Breast epithelium (tissue), 4 donors: ENCODE results near the gene SPR. TPM values are rescaled to one million over a fixed set of nuclear protein-coding genes. Genes with fewer than 3 reads are reported as not detected.

ENCODE experiments used
- DNase-seq, 2 donors: peaks; one replicate each; pipeline ENCODE4 v3.0.0-alpha.2; 2019; ENCODE audit warnings: low spot score in 2 of 2
- H3K27ac ChIP-seq, 2 donors: fragments of 200-600 bp; sonication (generic) in 1 of 2; one replicate each; pipeline ENCODE4 v1.5.1; 2016 to 2019; ENCODE audit warnings: mild to moderate bottlenecking in 1 of 2
- H3K27me3 ChIP-seq, 2 donors: fragments of 200-600 bp; sonication (generic) in 1 of 2; one replicate each; pipeline versions ENCODE4 v1.5.1 to v1.6.0; 2017 to 2019; ENCODE audit warnings: control low read depth in 1 of 2, mild to moderate bottlenecking in 1 of 2
- H3K36me3 ChIP-seq: fragments of 200-600 bp; one replicate; pipeline ENCODE4 v1.5.1; 2019
- H3K4me1 ChIP-seq, 2 donors: fragments of 200-600 bp; sonication (generic); one replicate each; pipeline ENCODE4 v1.5.1; 2016 to 2019; ENCODE audit warnings: control low read depth in 1 of 2
- H3K4me3 ChIP-seq, 3 donors: fragments of 200-600 bp; sonication (generic); 1 replicate in 2 of 3; 2 replicates in 1 of 3; pipeline ENCODE4 v1.5.1; 2016 to 2019; ENCODE audit warnings: mild to moderate bottlenecking in 3 of 3, moderate library complexity in 2 of 3
- H3K9me3 ChIP-seq, 2 donors: fragments of 200-600 bp; sonication (generic) in 1 of 2; one replicate each; pipeline ENCODE4 v1.5.1; 2016 to 2019; ENCODE audit warnings: control low read depth in 1 of 2
- POLR2A ChIP-seq: fragments of 450-650 bp; IDR thresholded peaks from one replicate; pipeline ENCODE4 v1.6.1; 2016; ENCODE audit warnings: antibody characterized with exemption, mild to moderate bottlenecking, moderate library complexity
- POLR2AphosphoS5 ChIP-seq, 3 donors: sonication (generic); formaldehyde crosslinking; IDR thresholded peaks; one replicate each; pipeline ENCODE4 v1.6.1; 2017; ENCODE audit warnings: antibody characterized with exemption in 3 of 3
- intact Hi-C: fragments of 100-400 bp; cut with DNase I; formaldehyde crosslinking; loops from one replicate; pipeline ENCODE4 v1.15.1; 2023; ENCODE audit warnings: low total_unique reads
- total RNA-seq, 3 donors: library from RNA; depleted of rRNA; stranded (reverse); fragments of >200 nt; gene quantifications; one replicate each; pipeline ENCODE4 v1.1.0, GENCODE V29; 2016
- TF ChIP-seq, protein P1 (sequence below), 3 donors: fragments of 450-650 bp; IDR thresholded peaks; one replicate each; pipeline ENCODE4 v1.5.1; 2016 to 2017; ENCODE audit warnings: antibody characterized with exemption in 3 of 3, mild to moderate bottlenecking in 3 of 3, moderate library complexity in 3 of 3

SPR gene
- total RNA-seq, 3 donors from 2014 or later: 36.3 to 53.4 (median 46.2) TPM

DNA sequence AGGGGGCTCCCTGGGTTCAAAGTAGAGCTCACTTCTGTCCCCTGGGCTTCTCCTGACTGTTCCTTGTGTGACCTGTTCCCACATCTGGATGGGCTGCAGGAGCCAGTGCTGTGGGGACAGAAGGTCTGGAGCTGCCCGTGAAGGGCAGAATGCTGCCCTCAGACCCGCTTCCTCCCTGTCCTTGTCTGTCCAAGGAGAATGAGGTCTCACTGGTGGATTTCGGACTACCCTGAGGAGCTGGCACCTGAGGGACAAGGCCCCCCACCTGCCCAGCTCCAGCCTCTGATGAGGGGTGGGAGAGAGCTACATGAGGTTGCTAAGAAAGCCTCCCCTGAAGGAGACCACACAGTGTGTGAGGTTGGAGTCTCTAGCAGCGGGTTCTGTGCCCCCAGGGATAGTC, 45.6 kb downstream of the SPR start:
- intact Hi-C loops: no loop called here
- no peak overlapping the region for H3K4me3 ChIP-seq
- no peak for DNase-seq
- H3K9me3 ChIP-seq: no peaks in the 10 kb centered on the region
- H3K4me1 ChIP-seq: no peaks in the 10 kb centered on the region
- H3K27me3 ChIP-seq: peaks cover 0 to 25% of the 10 kb centered on the region in 2 donors
- H3K27ac ChIP-seq: no peak overlapping the region
- no peaks in the 10 kb centered on the region for H3K36me3 ChIP-seq
- TF ChIP-seq, protein P1, sequence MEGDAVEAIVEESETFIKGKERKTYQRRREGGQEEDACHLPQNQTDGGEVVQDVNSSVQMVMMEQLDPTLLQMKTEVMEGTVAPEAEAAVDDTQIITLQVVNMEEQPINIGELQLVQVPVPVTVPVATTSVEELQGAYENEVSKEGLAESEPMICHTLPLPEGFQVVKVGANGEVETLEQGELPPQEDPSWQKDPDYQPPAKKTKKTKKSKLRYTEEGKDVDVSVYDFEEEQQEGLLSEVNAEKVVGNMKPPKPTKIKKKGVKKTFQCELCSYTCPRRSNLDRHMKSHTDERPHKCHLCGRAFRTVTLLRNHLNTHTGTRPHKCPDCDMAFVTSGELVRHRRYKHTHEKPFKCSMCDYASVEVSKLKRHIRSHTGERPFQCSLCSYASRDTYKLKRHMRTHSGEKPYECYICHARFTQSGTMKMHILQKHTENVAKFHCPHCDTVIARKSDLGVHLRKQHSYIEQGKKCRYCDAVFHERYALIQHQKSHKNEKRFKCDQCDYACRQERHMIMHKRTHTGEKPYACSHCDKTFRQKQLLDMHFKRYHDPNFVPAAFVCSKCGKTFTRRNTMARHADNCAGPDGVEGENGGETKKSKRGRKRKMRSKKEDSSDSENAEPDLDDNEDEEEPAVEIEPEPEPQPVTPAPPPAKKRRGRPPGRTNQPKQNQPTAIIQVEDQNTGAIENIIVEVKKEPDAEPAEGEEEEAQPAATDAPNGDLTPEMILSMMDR (IDR thresholded peaks at IDR 0.05): no peak
- TF ChIP-seq POLR2AphosphoS5 (IDR thresholded peaks at IDR 0.05): no peak
- TF ChIP-seq POLR2A: no peak

DNA sequence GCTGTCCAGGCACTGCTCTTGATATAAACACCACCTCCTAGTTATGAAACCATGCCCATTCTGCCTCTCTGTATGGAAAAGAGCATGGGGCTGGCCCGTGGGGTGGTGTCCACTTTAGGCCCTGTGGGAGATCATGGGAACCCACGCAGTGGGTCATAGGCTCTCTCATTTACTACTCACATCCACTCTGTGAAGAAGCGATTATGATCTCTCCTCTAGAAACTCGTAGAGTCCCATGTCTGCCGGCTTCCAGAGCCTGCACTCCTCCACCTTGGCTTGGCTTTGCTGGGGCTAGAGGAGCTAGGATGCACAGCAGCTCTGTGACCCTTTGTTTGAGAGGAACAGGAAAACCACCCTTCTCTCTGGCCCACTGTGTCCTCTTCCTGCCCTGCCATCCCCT, 46.0 kb downstream of the SPR start:
- H3K36me3 ChIP-seq: no peaks in the 10 kb centered on the region
- no peak for DNase-seq
- H3K27me3 ChIP-seq: peaks cover 0 to 21% of the 10 kb centered on the region in 2 donors
- intact Hi-C loops: no loop called here
- TF ChIP-seq POLR2AphosphoS5 (IDR thresholded peaks at IDR 0.05) (no peak), POLR2A (no peak)
- TF ChIP-seq, protein P1 (IDR thresholded peaks at IDR 0.05): no peak
- no peaks in the 10 kb centered on the region for H3K9me3 ChIP-seq
- no peaks in the 10 kb centered on the region for H3K4me1 ChIP-seq
- H3K4me3 ChIP-seq: no peak overlapping the region
- H3K27ac ChIP-seq: no peak overlapping the region

DNA sequence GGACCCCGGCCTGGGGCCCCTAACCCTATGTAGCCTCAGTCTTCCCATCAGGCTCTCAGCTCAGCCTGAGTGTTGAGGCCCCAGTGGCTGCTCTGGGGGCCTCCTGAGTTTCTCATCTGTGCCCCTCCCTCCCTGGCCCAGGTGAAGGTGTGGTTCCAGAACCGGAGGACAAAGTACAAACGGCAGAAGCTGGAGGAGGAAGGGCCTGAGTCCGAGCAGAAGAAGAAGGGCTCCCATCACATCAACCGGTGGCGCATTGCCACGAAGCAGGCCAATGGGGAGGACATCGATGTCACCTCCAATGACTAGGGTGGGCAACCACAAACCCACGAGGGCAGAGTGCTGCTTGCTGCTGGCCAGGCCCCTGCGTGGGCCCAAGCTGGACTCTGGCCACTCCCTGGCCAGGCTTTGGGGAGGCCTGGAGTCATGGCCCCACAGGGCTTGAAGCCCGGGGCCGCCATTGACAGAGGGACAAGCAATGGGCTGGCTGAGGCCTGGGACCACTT, 46.5 kb downstream of the SPR start:
- no peaks in the 10 kb centered on the region for H3K36me3 ChIP-seq
- no peak overlapping the region for H3K27ac ChIP-seq
- H3K4me1 ChIP-seq: no peaks in the 10 kb centered on the region
- intact Hi-C loops: no loop called here
- no peak for DNase-seq
- peaks cover 0 to 16% of the 10 kb centered on the region in 2 donors for H3K27me3 ChIP-seq
- H3K4me3 ChIP-seq: no peak overlapping the region
- TF ChIP-seq, protein P1 (IDR thresholded peaks at IDR 0.05): no peak
- TF ChIP-seq POLR2AphosphoS5 (IDR thresholded peaks at IDR 0.05): no peak
- no peak for TF ChIP-seq POLR2A
- no peaks in the 10 kb centered on the region for H3K9me3 ChIP-seq

DNA sequence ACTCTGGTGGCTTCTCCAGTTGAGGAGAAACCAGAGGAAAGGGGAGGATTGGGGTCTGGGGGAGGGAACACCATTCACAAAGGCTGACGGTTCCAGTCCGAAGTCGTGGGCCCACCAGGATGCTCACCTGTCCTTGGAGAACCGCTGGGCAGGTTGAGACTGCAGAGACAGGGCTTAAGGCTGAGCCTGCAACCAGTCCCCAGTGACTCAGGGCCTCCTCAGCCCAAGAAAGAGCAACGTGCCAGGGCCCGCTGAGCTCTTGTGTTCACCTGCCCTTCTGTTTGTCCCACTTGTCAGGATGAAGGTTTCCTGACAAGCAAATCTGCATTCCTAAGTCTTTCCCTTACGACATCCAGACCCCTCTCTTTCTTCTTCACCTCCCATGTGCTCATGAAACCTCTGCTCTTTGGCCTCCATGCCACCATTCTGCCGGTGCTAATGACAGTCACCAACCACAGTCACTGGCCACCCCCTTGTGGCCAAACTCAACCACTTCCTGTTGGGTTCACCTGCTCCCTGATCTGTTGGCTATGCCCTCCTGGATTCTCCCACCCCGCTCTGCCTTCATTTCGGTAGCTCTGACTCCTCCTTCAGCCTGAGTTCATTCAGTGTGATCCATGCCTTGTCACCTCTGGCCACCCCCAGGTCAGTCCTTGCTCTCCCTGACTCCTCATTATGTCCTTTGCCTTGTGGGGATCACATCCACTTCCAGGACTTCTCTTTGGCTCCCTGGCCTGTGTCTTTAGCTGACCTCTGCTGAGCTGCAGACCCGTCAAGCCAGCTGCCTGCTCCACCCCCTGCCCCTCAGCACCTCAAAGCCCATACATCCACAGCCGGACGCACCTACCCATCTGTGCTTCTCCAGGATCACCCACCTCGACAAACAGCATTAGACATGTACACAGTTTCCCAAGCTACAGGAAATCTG, 47.7 kb downstream of the SPR start:
- no peaks in the 10 kb centered on the region for H3K4me1 ChIP-seq

DNA sequence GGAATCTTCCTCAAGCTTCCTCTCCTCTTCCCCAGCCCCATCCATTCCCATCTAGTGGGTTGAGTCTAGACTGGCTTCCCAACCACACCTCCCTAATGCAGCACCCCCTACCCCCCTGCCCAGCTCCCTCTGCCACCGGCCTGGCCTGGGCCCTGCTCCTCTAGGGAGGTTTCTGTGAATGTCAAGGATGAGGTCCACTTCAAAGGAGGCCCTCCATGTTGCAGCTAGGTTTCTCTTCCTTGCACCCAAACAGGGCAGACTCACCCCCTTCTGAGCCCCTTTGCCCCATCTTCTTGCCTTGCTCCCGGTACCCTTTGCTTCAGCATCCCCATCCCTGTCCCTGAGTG, 48.4 kb downstream of the SPR start:
- H3K27ac ChIP-seq: no peak overlapping the region
- H3K4me1 ChIP-seq: no peaks in the 10 kb centered on the region
- DNase-seq: no peak
- intact Hi-C loops: no loop called here
- H3K36me3 ChIP-seq: no peaks in the 10 kb centered on the region
- H3K4me3 ChIP-seq: no peak overlapping the region
- peaks cover 0 to 7% of the 10 kb centered on the region in 2 donors for H3K27me3 ChIP-seq
- TF ChIP-seq, protein P1 (IDR thresholded peaks at IDR 0.05): no peak
- TF ChIP-seq POLR2AphosphoS5 (IDR thresholded peaks at IDR 0.05): no peak
- no peak for TF ChIP-seq POLR2A
- H3K9me3 ChIP-seq: no peaks in the 10 kb centered on the region

More for the DNA sequence above, 47.7 kb downstream of the SPR start:
- intact Hi-C loops: no loop called here
- TF ChIP-seq, protein P1 (IDR thresholded peaks at IDR 0.05): no peak
- TF ChIP-seq POLR2AphosphoS5 (IDR thresholded peaks at IDR 0.05) (no peak), POLR2A (no peak)
- Histone ChIP-seq H3K9me3 (no peaks in the 10 kb centered on the region), H3K36me3 (no peaks in the 10 kb centered on the region), H3K4me3 (no peak overlapping the region), H3K27me3 (peaks cover 0 to 7% of the 10 kb centered on the region in 2 donors), H3K27ac (no peak overlapping the region)
- no peak for DNase-seq
